ENCODE measurements around the gene MUC5AC.
A peak's percentile ranks its signal among the peaks of the same experiment; 100 is the strongest.

Gene MUC5AC

GRCh38 chr11:1194977-1195681, 37.4 kb downstream of the MUC5AC start:
- DNase-seq (ENCODE audit: low read depth), result no peak

GRCh38 chr11:1195682-1196515, 38.1 kb downstream of the MUC5AC start:
- DNase-seq (ENCODE audit: low read depth), result no peak

- DNase-seq (ENCODE audit: low read depth), result no peak
Observed at GRCh38 chr11:1196516-1197391, 39.0 kb downstream of the MUC5AC start.

DNA sequence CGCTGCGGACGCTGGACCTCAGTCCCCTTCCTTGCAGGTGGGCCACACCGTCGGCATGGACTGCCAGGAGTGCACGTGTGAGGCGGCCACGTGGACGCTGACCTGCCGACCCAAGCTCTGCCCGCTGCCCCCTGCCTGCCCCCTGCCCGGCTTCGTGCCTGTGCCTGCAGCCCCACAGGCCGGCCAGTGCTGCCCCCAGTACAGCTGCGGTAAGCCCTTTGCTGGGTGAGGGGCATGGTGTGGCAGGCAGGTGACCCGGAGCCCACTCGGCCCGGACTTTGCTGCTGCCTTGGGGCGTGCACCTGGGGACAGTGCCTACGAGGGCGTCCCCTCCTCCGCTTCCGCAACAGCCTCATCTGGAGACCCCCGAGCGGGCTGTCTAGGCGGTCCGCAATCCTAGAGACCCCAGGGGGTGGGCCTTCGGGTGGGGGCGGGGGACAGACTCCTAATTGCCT, 39.7 kb downstream of the MUC5AC start:
- DNase-seq (ENCODE audit: low read depth), result no peak

- no peak for DNase-seq (ENCODE audit: low read depth)
Observed at GRCh38 chr11:1197886-1198560, 40.3 kb downstream of the MUC5AC start.

DNA sequence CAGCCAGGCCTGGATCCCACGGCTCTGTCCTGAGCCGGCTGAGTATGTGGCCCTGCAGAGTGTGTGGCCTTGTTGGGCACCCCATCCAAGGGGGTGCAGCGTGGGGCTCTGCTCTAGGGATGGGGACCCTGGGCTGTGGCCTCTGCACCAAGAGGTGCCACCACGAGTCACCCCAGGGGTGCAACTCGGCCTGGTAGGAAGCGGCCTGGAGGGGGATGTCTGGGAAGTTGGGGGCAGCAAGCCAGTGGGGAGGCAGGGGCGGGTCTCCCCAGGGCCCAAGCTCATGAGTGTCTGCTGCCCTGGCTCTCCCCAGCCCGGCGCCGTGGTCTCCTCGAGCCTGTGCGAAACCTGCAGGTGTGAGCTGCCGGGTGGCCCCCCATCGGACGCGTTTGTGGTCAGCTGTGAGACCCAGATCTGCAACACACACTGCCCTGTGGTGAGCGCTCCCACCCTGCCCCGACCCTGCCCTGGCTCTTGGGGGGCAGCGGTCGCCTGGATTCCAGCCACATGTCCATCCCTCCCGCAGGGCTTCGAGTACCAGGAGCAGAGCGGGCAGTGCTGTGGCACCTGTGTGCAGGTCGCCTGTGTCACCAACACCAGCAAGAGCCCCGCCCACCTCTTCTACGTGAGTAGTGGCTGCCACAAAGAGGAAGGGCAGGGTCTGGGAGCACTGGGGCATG, 40.9 kb downstream of the MUC5AC start:
- DNase-seq (ENCODE audit: low read depth), result no peak

DNA sequence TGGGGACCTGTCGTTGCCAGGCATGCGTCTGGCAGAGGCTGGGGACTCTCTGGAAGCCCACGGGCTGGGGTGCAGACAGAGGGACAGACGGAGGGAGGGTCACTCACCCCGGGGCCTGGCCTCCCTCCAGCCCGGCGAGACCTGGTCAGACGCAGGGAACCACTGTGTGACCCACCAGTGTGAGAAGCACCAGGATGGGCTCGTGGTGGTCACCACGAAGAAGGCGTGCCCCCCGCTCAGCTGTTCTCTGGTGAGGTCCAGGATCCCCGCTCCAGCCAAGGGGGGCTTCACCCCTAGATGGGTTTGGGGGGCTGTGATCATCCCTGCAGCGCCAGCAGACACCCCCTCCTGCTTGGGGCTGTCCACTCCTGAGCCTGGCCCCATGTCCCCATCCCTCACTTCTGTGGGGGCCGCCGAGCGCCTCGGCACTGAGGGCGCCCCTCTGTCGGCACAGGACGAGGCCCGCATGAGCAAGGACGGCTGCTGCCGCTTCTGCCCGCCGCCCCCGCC, 41.5 kb downstream of the MUC5AC start:
- DNase-seq (ENCODE audit: low read depth), result no peak

GRCh38 chr11:1199751-1200610, 42.2 kb downstream of the MUC5AC start:
- DNase-seq (ENCODE audit: low read depth), result no peak

DNA sequence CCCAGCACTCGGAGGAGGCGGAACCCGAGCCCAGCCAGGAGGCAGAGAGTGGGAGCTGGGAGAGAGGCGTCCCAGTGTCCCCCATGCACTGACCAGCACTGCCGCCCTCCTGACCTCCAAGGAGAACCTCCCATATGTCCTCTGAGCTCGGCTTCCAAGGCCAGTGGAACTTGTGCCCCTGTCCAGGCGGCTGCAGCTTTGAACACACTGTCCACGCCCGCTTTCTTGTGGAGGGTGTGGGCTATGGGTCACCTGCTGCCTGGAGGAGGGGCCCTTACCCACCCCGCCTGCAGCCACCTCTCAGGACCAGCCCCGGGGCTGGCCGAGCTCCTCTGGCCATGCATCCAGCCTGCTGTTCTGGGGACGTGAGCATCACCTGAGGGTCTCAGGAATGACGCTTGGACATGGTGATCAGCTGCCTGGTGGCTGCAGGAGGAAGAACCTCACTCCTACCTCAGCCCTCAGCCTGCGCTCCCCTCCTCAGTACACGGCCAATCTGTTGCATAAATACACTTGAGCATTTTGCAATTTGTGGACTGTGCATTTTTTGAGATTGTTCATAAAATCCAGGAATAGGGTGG, 42.9 kb downstream of the MUC5AC start:
- no peak for DNase-seq (ENCODE audit: low read depth)

DNA sequence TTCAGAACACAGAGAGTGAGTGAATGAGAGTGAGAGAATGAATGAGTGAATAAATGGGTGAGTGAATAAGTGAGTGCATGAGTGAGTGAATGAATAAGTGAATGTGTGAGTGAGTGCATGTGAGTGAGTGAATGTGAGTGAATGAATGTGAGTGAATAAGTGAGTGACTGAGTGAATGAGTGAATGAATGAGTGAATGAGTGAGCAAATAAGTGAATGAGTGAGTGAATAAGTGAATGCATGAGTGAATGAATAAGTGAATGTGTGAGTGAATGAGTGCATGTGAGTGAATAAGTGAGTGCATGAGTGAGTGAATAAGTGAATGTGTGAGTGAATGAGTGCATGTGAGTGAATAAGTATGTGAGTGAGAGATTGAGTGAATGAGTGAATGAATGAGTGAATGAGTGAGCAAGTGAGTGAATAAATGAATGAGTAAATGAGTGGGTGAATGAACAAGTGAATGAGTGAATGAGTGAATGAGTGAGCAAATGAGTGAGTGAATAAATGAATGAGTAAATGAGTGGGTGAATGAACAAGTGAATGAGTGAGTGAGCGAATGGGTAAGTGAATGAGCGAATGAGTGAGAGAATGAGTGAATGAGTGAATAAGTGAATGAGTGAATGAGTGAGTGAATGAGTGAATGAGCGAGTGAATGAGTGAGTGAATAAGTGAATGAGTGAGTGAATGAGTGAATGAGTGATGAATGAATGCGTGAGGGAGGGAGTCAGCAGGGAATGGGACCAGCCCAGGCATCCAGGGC, 43.8 kb downstream of the MUC5AC start:
- no peak for DNase-seq (ENCODE audit: low read depth)

- DNase-seq (ENCODE audit: low read depth), result no peak
Observed at GRCh38 chr11:1202154-1202775, 44.5 kb downstream of the MUC5AC start.

GRCh38 chr11:1202776-1203504, 45.2 kb downstream of the MUC5AC start:
- peak; percentile 35 for DNase-seq (ENCODE audit: low read depth)

DNA sequence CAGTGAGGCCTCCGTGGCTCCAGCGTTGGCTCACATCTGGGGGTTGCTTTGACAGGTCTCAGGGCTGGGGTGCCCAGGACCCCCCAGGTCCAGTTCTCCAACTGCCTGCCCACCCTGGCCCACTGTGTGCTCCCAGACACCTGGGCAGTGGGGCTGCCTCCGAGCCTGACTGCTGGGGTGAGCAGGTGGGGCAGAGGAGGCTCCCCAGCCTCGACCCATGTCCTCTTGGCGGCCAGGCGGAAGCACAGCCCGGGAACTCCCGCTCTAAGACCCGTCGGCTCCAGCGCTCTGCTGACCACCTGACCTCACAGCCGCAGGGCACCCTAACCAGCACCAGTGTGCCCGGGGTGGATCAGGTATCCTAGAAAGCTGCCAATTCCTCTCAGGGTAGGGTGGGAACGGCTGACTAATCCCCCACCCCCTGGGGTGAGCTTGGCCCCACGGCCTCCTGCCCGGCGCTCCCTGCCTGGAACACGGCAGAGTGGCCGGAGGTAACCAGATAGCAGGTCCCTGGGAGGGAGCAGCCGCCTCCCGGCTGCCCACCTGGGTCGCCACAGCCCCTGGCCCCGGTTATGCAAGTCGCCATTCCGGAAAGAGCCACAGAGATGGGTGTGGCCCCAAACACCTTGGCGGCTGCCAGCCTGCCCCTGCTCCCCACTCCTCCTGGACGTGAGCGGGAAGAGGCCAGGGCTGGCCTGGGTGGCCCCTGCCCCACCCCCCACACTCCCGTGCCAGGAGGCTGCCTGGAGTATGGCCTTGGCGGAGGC, 45.9 kb downstream of the MUC5AC start:
- no peak for DNase-seq (ENCODE audit: low read depth)

- no peak for DNase-seq (ENCODE audit: low read depth)
Observed at GRCh38 chr11:1204381-1205101, 46.8 kb downstream of the MUC5AC start.

GRCh38 chr11:1205121-1205986, 47.6 kb downstream of the MUC5AC start:
- DNase-seq (ENCODE audit: low read depth), result no peak

All from stimulated activated CD8-positive, alpha-beta memory T cell treated with anti-CD3 and anti-CD28 coated beads, Interleukin-7, amount 100 ng/mL, for 24 hours (primary cell).